ENCODE data around the gene DDX10.

DDX10 gene

DNA sequence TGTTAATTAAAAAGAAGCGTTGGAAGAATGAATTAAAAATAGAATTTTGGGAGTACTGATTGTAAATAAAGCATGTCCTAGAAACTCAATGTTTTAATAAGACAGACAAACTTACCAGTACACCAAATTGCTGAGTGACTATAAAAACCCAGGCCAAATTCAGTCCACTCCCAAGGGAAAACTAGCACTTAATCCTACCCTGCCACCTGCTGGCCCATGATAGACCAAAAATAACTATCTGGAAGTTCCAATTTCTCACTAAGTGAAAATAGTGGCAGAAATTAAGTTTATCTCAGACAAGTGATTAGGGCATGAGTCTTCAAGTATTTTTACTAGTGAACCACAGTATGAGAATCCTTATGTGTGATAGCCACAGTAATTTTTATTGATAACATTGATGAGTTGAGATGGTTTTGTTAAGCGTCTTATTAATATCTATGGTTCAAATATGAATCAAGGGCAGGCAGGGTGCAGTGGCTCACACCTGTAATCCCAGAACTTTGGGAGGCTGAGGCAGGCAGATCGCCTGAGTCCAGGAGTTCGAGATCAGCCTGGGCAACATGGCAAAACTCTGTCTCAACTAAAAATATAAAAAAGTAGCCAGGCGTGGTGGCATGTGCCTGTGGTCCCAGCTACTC is 9.8 kb upstream of the DDX10 start:
- DNase-seq (ENCODE audit: low read depth): no peak

DNA sequence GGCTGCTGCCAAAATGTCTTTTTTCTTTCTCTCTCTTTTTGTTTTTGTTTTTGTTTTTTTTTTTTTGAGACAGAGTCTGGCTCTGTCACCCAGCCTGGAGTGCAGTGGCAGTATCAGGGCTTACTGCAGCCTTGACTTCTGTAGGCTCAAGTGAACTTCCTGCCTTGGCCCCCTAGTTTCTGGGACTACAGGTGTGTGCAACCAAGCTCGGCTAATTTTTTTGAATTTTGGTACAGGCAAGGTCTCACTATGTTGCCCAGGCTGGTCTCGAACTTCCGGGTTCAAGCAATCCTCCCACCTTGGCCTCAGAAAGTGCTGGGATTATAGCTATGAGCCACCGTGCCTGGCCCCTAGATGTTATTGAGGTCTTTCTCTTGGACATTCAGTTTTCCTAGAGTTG is 2.2 kb upstream of the DDX10 start:
- DNase-seq (ENCODE audit: low read depth): no peak

- DNase-seq (ENCODE audit: low read depth): no peak
These were observed 1.6 kb upstream of the DDX10 start for GRCh38 chr11:108663154-108663877.

DNA sequence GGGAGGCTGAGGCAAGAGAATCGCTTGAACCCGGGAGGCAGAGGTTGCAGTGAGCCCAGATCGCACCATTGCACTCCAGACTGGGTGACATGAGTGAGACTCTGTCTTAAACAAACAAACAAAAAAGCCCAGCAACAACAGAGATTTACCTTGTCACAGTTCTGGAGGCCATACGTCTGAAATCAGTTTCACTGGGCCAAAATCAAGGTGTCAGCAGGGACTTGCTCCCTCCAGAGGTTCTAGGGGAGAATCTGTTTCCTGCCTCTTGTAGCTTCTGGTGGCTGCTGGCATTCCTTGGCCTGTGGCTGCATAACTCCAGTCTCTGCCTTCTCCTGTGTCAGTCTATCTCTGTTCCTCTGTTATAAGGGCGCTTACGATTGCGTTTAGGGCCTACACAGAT is 1.5 kb downstream of the DDX10 start:
- no peak for DNase-seq (ENCODE audit: low read depth)

DNA sequence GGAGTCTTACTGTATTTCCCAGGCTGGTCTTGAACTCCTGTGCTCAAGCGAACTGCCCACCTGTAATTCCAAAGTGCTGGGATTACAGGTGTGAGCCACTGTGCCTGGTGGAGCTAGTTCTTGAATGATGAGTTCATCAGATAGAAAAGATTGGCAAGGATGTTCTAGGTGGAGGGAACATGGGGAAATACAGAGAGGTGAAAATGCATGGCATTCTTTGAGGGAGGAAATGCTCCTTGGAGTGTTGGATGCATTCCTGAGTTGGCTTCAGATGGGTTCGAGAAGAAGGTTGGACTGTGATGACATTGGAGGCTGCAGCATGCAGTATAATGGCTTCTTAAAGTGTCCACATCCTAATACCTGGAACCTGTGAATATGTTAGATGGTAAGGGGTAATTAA is 4.4 kb downstream of the DDX10 start:
- DNase-seq (ENCODE audit: low read depth): no peak

DNA sequence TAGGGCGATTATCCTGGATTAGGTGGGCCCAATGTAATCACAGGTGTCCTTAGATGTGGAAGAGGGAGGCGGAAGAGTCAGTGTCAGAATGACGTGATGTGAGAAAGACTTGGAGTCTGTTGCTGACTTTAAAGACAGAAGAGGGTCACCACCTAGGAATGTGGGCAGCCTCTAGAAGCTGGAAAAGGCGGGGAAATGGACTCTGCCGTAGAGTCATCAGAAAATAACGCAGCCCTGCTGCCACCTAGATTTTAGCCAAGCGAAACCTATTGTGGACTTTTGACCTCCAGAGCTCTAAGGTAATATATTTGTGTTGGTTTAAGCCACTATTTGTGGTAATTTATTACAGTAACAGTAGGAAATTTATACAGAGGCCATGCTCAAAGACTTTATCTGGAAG is 4.8 kb downstream of the DDX10 start:
- no peak for DNase-seq (ENCODE audit: low read depth)

DNA sequence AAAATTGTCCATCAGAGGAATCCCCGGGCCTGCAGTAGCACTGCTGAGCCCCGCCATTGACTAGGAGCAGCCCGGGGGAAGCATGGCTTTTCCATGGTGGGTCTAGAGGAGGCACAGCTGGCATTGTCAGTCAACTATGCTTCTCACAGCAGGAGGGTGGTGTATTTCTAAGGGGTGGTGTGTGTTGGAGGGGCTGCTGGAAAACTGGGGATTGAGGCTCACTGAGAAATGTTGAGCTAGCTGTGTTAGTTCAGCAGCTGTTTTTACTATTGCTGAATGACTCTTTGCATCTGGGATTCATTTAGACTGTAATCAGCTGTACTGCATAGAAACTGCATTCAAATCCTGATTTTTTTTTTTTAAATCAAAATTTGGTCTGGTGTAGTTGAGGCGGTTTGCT is 5.6 kb downstream of the DDX10 start:
- DNase-seq (ENCODE audit: low read depth): no peak

GRCh38 chr11:108672113-108672512 is 7.2 kb downstream of the DDX10 start:
- no peak for DNase-seq (ENCODE audit: low read depth)

- no peak for DNase-seq (ENCODE audit: low read depth)
These were observed 7.9 kb downstream of the DDX10 start for GRCh38 chr11:108672786-108673185.

- DNase-seq (ENCODE audit: low read depth): no peak
These were observed 14.2 kb downstream of the DDX10 start for GRCh38 chr11:108679045-108679444.

- DNase-seq (ENCODE audit: low read depth): no peak
These were observed 15.4 kb downstream of the DDX10 start for GRCh38 chr11:108680271-108680670.

GRCh38 chr11:108685419-108686130 is 20.7 kb downstream of the DDX10 start:
- no peak for DNase-seq (ENCODE audit: low read depth)

- DNase-seq (ENCODE audit: low read depth): no peak
These were observed 29.0 kb downstream of the DDX10 start for GRCh38 chr11:108693852-108694251.

DNA sequence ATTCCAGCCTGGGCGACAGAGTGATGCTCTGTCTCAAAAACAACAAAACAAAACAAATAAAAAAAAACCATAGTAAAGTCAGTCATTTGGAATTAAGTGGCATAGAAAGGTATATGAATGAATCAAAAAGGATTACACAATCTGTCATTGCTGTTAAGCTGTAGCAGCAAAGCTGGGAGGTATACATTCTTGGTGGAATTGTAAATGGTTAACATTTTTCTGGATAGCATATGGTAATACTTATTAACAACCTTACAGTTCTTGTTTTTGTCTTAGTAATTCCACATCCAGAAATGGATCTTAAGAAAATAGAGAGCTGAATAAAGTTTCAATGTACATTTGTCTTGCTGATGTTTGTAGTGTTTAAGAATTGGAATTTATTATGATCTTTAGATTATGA is 30.0 kb downstream of the DDX10 start:
- no peak for DNase-seq (ENCODE audit: low read depth)

- DNase-seq (ENCODE audit: low read depth): no peak
These were observed 33.1 kb downstream of the DDX10 start for GRCh38 chr11:108697872-108698473.

GRCh38 chr11:108698844-108699642 is 34.2 kb downstream of the DDX10 start:
- no peak for DNase-seq (ENCODE audit: low read depth)

DNA sequence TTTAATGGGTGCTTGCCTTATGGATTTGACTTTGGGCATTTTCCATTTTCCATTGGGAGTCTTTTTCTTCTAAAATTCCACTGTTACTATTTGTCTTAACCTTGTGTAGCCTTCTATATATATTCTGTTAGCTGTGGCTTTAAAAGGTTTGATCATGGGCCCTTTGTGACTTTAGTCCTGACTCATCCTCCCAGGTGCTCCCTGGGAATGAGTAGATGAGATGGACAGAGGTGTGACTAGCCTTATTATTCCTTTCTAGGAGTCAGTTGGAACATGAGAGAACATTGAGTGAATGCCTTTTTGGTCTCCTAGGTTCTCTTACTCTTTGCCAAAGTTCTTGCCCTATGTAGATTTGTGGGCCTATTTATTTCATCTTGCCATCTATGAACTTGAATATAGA is 39.0 kb downstream of the DDX10 start:
- DNase-seq (ENCODE audit: low read depth): no peak

- no peak for DNase-seq (ENCODE audit: low read depth)
These were observed 40.2 kb downstream of the DDX10 start for GRCh38 chr11:108705061-108705460.

- no peak for DNase-seq (ENCODE audit: low read depth)
These were observed 43.3 kb downstream of the DDX10 start for GRCh38 chr11:108708173-108708572.

DNA sequence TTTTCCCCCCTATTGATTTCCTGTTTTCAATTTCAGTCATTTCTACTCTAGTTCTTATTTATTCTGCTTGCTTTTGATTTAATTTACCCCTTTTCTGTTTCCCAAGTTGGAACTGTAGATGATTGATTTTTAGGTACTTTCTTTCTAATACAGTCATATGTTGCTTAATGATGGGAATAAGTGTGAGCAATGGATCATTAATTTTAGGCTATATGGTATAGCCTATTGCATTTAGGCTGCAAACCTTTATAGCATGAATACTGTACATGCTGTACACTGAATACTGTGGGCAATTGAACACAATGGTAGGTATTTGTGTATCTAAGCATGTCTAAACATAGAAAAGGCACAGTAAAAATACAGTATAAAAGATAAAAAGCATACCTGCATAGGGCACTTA is 44.9 kb downstream of the DDX10 start:
- DNase-seq (ENCODE audit: low read depth): no peak

DNA sequence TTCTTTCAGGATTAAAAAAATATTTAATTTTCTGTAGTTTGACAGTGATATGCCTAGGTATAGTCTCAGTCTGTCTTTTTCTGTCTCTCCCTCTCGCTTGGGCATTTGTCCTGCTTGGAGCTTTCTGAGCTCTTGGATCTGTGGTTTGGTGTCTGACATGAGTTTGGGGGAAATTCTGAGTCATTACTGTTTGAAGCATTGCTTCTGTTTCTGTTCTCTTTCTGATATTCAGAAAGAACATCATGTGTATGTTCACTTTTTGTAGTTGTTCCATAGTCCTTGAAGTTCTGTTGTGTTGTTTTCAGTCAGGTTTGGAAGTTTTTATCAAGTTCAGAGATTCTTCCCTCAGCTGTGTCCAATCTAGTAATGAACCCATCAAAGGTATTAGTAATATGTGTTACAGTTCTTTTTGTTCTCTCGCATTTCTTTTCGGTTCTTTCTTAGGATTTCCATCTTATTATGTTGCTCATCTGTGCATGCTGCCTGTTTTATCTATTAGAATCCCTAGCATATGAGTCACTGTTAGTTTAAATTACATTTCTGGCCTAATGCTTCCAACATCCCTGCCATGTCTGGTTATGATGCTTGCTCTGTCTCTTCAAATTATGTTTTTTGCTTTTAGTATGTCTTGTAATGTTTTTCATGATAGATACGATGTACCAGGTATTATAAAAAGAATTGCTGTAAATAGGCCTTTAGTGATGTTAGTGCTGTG is 48.4 kb downstream of the DDX10 start:
- DNase-seq (ENCODE audit: low read depth): no peak

Measured in stimulated activated CD8-positive, alpha-beta memory T cell treated with anti-CD3 and anti-CD28 coated beads, Interleukin-15, amount 100 ng/mL, for 24 hours (primary cell).